ENCODE results near the gene HNRNPK. TPM values are rescaled to one million over a fixed set of nuclear protein-coding genes. Genes with fewer than 3 reads are reported as not detected.

HNRNPK gene
- total and polyA plus RNA-seq, 2 of the 13 experiments (the other 11 are each of a cell fraction or from before 2014, with no cell fraction given) = 321 to 712 TPM

GRCh38 chr9:83992407-83992806 lies 12.4 kb upstream of the HNRNPK start (continued):
- TF ChIP-seq REXO4 (CRISPR knock-in tag; IDR thresholded peaks at IDR 0.05; ENCODE audit: borderline replicate concordance) (no peak), ETV5 (CRISPR knock-in tag; IDR thresholded peaks at IDR 0.05; ENCODE audit: borderline replicate concordance) (no peak), ZKSCAN8 (CRISPR knock-in tag; IDR thresholded peaks at IDR 0.05; ENCODE audit: borderline replicate concordance) (0 out of 2 replicates have a peak, but pooled peaks have one; percentile 33), ZBTB25 (CRISPR knock-in tag; IDR thresholded peaks at IDR 0.05) (no peak), ZNF704 (CRISPR knock-in tag; IDR thresholded peaks at IDR 0.05; ENCODE audit: borderline replicate concordance) (no peak), ZSCAN5A (CRISPR knock-in tag; IDR thresholded peaks at IDR 0.05; ENCODE audit: borderline replicate concordance) (no peak), ZNF550 (CRISPR knock-in tag; IDR thresholded peaks at IDR 0.05; ENCODE audit: borderline replicate concordance) (no peak), NR2F1 (CRISPR knock-in tag; IDR thresholded peaks at IDR 0.05) (peak; percentile 59 to 70; a peak in 3 of 4 replicates), GLI4 (CRISPR knock-in tag; IDR thresholded peaks at IDR 0.05; ENCODE audit: borderline replicate concordance) (no peak), ZSCAN25 (CRISPR knock-in tag; IDR thresholded peaks at IDR 0.05) (no peak), KLF6 (CRISPR knock-in tag; IDR thresholded peaks at IDR 0.05) (no peak), NFKB2 (CRISPR knock-in tag; IDR thresholded peaks at IDR 0.05; ENCODE audit: borderline replicate concordance) (no peak), KDM5B (CRISPR knock-in tag; IDR thresholded peaks at IDR 0.05; ENCODE audit: borderline replicate concordance) (no peak), SCMH1 (CRISPR knock-in tag; IDR thresholded peaks at IDR 0.05; ENCODE audit: borderline replicate concordance) (no peak), ZNF383 (CRISPR knock-in tag; IDR thresholded peaks at IDR 0.05; ENCODE audit: borderline replicate concordance) (no peak), MATR3 (CRISPR knock-in tag; IDR thresholded peaks at IDR 0.05) (no peak), AKNA (CRISPR knock-in tag; IDR thresholded peaks at IDR 0.05; ENCODE audit: borderline replicate concordance) (no peak), ZNF652 (CRISPR knock-in tag; IDR thresholded peaks at IDR 0.05; ENCODE audit: borderline replicate concordance, low read depth) (no peak), MIER2 (CRISPR knock-in tag; IDR thresholded peaks at IDR 0.05) (no peak)
- TF ChIP-seq, protein P1, sequence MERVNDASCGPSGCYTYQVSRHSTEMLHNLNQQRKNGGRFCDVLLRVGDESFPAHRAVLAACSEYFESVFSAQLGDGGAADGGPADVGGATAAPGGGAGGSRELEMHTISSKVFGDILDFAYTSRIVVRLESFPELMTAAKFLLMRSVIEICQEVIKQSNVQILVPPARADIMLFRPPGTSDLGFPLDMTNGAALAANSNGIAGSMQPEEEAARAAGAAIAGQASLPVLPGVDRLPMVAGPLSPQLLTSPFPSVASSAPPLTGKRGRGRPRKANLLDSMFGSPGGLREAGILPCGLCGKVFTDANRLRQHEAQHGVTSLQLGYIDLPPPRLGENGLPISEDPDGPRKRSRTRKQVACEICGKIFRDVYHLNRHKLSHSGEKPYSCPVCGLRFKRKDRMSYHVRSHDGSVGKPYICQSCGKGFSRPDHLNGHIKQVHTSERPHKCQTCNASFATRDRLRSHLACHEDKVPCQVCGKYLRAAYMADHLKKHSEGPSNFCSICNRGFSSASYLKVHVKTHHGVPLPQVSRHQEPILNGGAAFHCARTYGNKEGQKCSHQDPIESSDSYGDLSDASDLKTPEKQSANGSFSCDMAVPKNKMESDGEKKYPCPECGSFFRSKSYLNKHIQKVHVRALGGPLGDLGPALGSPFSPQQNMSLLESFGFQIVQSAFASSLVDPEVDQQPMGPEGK (CRISPR knock-in tag; IDR thresholded peaks at IDR 0.05) = no peak

All from HepG2 (cell line).